HCT116 (cell line): ENCODE results near the gene TMEM184B.

Experiments used
- CTCF ChIP-seq, 3 experiments: fragments of 200-600 bp in 1 of 3; sonication (generic) in 1 of 3; IDR thresholded peaks in 2 of 3; conservative IDR thresholded peaks in 1 of 3; 2 replicates each; pipeline ENCODE4 v1.5.1; 2012 to 2017; ENCODE audit warnings: low read depth in 2 of 3, low read length in 2 of 3, antibody characterized with exemption in 1 of 3, borderline replicate concordance in 1 of 3, control low read depth in 1 of 3, mild to moderate bottlenecking in 1 of 3, mixed read lengths in 1 of 3, mixed run types in 1 of 3, moderate library complexity in 1 of 3; ENCODE audit not compliant: insufficient read depth in 1 of 3
- EZH2 ChIP-seq: fragments of 200-600 bp; sonication (generic); IDR thresholded peaks from 2 replicates; pipeline ENCODE4 v1.6.1; 2017; ENCODE audit warnings: antibody characterized with exemption, mixed run types
- POLR2A ChIP-seq: IDR thresholded peaks from 2 replicates; pipeline ENCODE4 v1.7.0; 2011; ENCODE audit warnings: borderline replicate concordance; ENCODE audit not compliant: insufficient read depth, insufficient read length; ENCODE audit errors: extremely low read depth
- POLR2AphosphoS5 ChIP-seq: IDR thresholded peaks from 2 replicates; pipeline ENCODE4 v1.6.1; 2011; ENCODE audit warnings: mild to moderate bottlenecking, low read depth, low read length, moderate library complexity
- REST ChIP-seq: IDR thresholded peaks from 2 replicates; pipeline ENCODE4 v1.6.1; 2012; ENCODE audit warnings: low read depth
- SIN3A ChIP-seq: IDR thresholded peaks from 2 replicates; pipeline ENCODE4 v1.6.1; 2012; ENCODE audit warnings: low read depth
- ZFX ChIP-seq: fragments of 450-650 bp; IDR thresholded peaks from 2 replicates; pipeline ENCODE4 v1.6.1; 2017

GRCh38 chr22:38236786-38237185, 36.0 kb downstream of the TMEM184B start:
- TF ChIP-seq CTCF (IDR thresholded peaks at IDR 0.05 in 2 of 3, conservative IDR thresholded peaks at IDR 0.05 in 1 of 3; ENCODE audit: borderline replicate concordance in 1 of 3, insufficient read depth in 1 of 3, low read depth in 2 of 3, low read length in 2 of 3) (no peak), SIN3A (no peak), REST (no peak), ZFX (no peak), POLR2A (no peak), EZH2 (no peak), POLR2AphosphoS5 (no peak)
